ENCODE results near the gene ARHGEF18. TPM values are rescaled to one million over a fixed set of nuclear protein-coding genes. Genes with fewer than 3 reads are reported as not detected.

Gene ARHGEF18
- total RNA-seq, 1 experiment from 2014 or later, result 34.9 TPM

DNA sequence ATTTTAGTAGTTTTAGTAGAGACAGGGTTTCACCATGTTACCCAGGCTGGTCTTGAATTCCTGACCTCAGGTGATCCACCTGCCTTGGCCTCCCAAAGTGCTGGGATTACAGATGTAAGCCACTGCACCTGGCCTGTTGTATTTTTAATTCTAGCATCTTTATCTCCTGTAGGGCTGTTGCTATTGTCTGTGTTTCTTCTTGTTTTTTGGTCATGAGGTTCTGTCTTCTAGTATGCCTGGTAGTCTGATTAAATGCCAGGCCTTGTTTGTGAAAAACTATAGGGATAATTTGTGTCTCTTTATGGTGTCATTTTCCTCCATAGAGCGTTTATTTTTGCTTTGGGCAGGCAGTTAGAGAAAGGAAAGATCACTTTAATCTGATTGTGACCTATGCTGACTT, 3.1 kb downstream of the ARHGEF18 start:
- ChIA-PET POLR2A (ENCODE audit: low non-redundant PET) (no interaction called here), CTCF (interaction anchor here (0.7 kb wide), 1 partner anchor 250 kb away, joined by 9 read pairs; no protein-coding TSS in a partner anchor)
- no peaks in the 10 kb centered on the region for H3K36me3 ChIP-seq (ENCODE audit: insufficient read depth, low read length, poor library complexity, severe bottlenecking)
- no TSS peak for BruUV-seq (replicated peaks)
- intact Hi-C loops (cut with micrococcal nuclease; ENCODE audit: unreplicated experiment), result no loop called here
- H3K9me3 ChIP-seq (ENCODE audit: low read depth, low read length, poor library complexity, severe bottlenecking), result no peaks in the 10 kb centered on the region
- no peak overlapping the region for H3K4me3 ChIP-seq (ENCODE audit: low read depth, low read length, poor library complexity, severe bottlenecking)
- H3K4me1 ChIP-seq (ENCODE audit: insufficient read depth, low read length, poor library complexity, severe bottlenecking), result no peaks in the 10 kb centered on the region
- TF ChIP-seq, protein P1, sequence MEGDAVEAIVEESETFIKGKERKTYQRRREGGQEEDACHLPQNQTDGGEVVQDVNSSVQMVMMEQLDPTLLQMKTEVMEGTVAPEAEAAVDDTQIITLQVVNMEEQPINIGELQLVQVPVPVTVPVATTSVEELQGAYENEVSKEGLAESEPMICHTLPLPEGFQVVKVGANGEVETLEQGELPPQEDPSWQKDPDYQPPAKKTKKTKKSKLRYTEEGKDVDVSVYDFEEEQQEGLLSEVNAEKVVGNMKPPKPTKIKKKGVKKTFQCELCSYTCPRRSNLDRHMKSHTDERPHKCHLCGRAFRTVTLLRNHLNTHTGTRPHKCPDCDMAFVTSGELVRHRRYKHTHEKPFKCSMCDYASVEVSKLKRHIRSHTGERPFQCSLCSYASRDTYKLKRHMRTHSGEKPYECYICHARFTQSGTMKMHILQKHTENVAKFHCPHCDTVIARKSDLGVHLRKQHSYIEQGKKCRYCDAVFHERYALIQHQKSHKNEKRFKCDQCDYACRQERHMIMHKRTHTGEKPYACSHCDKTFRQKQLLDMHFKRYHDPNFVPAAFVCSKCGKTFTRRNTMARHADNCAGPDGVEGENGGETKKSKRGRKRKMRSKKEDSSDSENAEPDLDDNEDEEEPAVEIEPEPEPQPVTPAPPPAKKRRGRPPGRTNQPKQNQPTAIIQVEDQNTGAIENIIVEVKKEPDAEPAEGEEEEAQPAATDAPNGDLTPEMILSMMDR (conservative IDR thresholded peaks at IDR 0.05; ENCODE audit: low read depth, low read length), result no peak
- no peak for TF ChIP-seq EZH2 (IDR thresholded peaks at IDR 0.05; ENCODE audit: borderline replicate concordance, low read depth, low read length, poor library complexity, severe bottlenecking)
- H3K27me3 ChIP-seq (replicated peaks; ENCODE audit: insufficient read depth, low read depth, low read length, poor library complexity), result no peaks in the 10 kb centered on the region
- no peak overlapping the region for H3K27ac ChIP-seq (ENCODE audit: low read depth, low read length, poor library complexity, severe bottlenecking)
- no peak for DNase-seq (ENCODE audit: low spot score)

DNA sequence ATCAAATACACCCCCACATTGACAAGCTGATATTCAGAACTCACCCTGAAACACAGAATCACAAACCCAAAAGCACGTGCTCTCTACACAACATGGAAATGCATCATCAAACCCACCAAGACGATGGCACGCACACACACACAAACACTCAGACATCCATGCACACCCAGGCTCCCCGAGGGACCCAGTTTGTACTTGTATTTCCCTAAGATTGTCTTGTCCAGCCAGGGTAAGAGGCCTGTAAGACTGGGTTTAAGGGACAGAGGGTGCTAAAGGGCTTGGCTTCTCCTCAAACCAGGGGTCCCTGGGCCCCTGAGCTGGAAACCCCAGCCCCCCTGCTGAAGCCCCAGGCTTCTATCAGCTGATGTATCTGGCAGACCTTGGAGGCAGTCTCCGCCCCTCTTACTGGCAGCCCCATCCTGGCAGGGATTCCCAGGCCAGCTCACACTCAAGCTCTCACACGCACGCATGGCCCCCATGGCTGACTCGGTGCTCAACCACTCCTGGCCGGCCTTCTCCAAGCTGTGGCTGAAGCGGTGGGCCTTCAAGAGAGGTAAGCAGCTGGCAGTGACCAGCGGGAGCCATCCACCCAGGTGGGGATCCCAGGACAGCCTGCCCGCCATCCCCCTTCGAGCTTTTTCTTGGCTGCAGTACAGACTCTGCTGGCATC, 6.5 kb downstream of the ARHGEF18 start:
- no peak for DNase-seq (ENCODE audit: low spot score)
- no peak overlapping the region for H3K4me3 ChIP-seq (ENCODE audit: low read depth, low read length, poor library complexity, severe bottlenecking)
- CTCF ChIA-PET, result interaction anchor here (1.4 to 1.7 kb wide), 3 partner anchors 326 to 450 kb away, joined by 6 read pairs; partner anchors contain the start of gene TRAPPC5

DNA sequence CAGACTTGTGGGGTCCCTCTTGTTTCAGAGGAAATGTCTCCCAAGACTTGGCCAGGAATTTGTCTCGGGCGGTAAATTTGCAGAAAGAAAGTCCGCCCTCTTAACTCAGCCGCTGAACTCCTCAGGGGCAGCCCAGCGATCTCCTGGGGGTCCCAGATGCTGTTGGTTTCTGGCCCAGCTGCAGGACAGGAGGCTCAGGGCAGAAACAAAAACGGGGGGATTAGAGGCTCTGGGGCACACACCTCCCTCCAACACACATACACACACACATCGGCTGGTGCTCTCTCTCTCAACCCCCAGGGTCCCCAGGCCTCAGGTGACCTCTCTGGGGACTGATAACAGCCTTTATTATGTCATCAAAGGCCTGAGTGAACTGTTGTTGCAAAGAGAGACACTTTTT, 7.1 kb downstream of the ARHGEF18 start:
- Histone ChIP-seq H3K27me3 (replicated peaks; ENCODE audit: insufficient read depth, low read depth, low read length, poor library complexity) (no peaks in the 10 kb centered on the region), H3K4me3 (ENCODE audit: low read depth, low read length, poor library complexity, severe bottlenecking) (no peak overlapping the region), H3K4me1 (ENCODE audit: insufficient read depth, low read length, poor library complexity, severe bottlenecking) (no peaks in the 10 kb centered on the region), H3K27ac (ENCODE audit: low read depth, low read length, poor library complexity, severe bottlenecking) (no peak overlapping the region), H3K9me3 (ENCODE audit: low read depth, low read length, poor library complexity, severe bottlenecking) (no peaks in the 10 kb centered on the region), H3K36me3 (ENCODE audit: insufficient read depth, low read length, poor library complexity, severe bottlenecking) (no peaks in the 10 kb centered on the region)
- intact Hi-C loops (cut with micrococcal nuclease; ENCODE audit: unreplicated experiment), result no loop called here
- ChIA-PET POLR2A (ENCODE audit: low non-redundant PET) (interaction anchor here (0.7 kb wide), 1 partner anchor 1714 kb away, joined by 6 read pairs; no protein-coding TSS in a partner anchor), CTCF (no interaction called here)
- TF ChIP-seq EZH2 (IDR thresholded peaks at IDR 0.05; ENCODE audit: borderline replicate concordance, low read depth, low read length, poor library complexity, severe bottlenecking), result no peak
- TF ChIP-seq, protein P1 (conservative IDR thresholded peaks at IDR 0.05; ENCODE audit: low read depth, low read length), result no peak
- BruUV-seq (replicated peaks), result no TSS peak
- no peak for DNase-seq (ENCODE audit: low spot score)

More for the DNA sequence above, 6.5 kb downstream of the ARHGEF18 start:
- Histone ChIP-seq H3K27ac (ENCODE audit: low read depth, low read length, poor library complexity, severe bottlenecking) (no peak overlapping the region), H3K4me1 (ENCODE audit: insufficient read depth, low read length, poor library complexity, severe bottlenecking) (no peaks in the 10 kb centered on the region), H3K36me3 (ENCODE audit: insufficient read depth, low read length, poor library complexity, severe bottlenecking) (no peaks in the 10 kb centered on the region), H3K27me3 (replicated peaks; ENCODE audit: insufficient read depth, low read depth, low read length, poor library complexity) (no peaks in the 10 kb centered on the region), H3K9me3 (ENCODE audit: low read depth, low read length, poor library complexity, severe bottlenecking) (no peaks in the 10 kb centered on the region)
- POLR2A ChIA-PET (ENCODE audit: low non-redundant PET), result no interaction called here
- BruUV-seq (replicated peaks), result no TSS peak
- no peak for TF ChIP-seq EZH2 (IDR thresholded peaks at IDR 0.05; ENCODE audit: borderline replicate concordance, low read depth, low read length, poor library complexity, severe bottlenecking)
- TF ChIP-seq, protein P1 (conservative IDR thresholded peaks at IDR 0.05; ENCODE audit: low read depth, low read length), result no peak
- intact Hi-C loops (cut with micrococcal nuclease; ENCODE audit: unreplicated experiment), result no loop called here

All from A673 (cell line).